Caco-2 (cell line): Measurements from ENCODE around the gene EGFL7. TPM values are rescaled to one million over a fixed set of nuclear protein-coding genes. Genes with fewer than 3 reads are reported as not detected.

Experiments used
- BruUV-seq: library from RNA; stranded (reverse); fragments of 400-500 nt; replicated peaks from 2 replicates; lab custom pipeline; 2021; lab: Mats Ljungman, UMichigan
- CTCF ChIA-PET: fragments of 300-600 bp; sonication (Branson Sonifier 250); formaldehyde crosslinking; loops from one replicate; lab custom pipeline; 2022; ENCODE audit warnings: antibody characterized with exemption; lab: Charles Lee
- POLR2A ChIA-PET: fragments of 300-600 bp; sonication (Branson Sonifier 250); formaldehyde crosslinking; loops from one replicate; lab custom pipeline; 2022; ENCODE audit warnings: antibody characterized with exemption; lab: Charles Lee
- DNase-seq, 2 experiments: peaks; one replicate each; pipeline versions ENCODE4 v3.0.0 to v3.0.0-alpha.2; 2020 to 2022
- H3K27me3 ChIP-seq: replicated peaks from 2 replicates; pipeline ENCODE4 v1.6.0; 2011; ENCODE audit warnings: low read length; ENCODE audit not compliant: control insufficient read depth, insufficient read depth
- H3K36me3 ChIP-seq: 2 replicates; pipeline ENCODE4 v1.5.1; 2011; ENCODE audit warnings: low read length; ENCODE audit not compliant: control insufficient read depth, insufficient read depth
- H3K4me1 ChIP-seq: fragments of 250-450 bp; sonication (Bioruptor Pico); 2 replicates; pipeline ENCODE4 v1.5.1; 2020; ENCODE audit warnings: mild to moderate bottlenecking
- H3K4me3 ChIP-seq: 2 replicates; pipeline ENCODE4 v1.5.1; 2011; ENCODE audit warnings: low read depth, mild to moderate bottlenecking, control low read depth, low read length
- H3K9me3 ChIP-seq: fragments of 250-450 bp; sonication (Bioruptor Pico); 2 replicates; pipeline ENCODE4 v1.5.1; 2020; ENCODE audit warnings: mild to moderate bottlenecking, moderate library complexity
- H3K27ac Mint-ChIP-seq: one replicate; pipeline ENCODE4 v1.8.0; 2022; ENCODE audit warnings: mixed read lengths; ENCODE audit not compliant: unreplicated experiment
- H3K27me3 Mint-ChIP-seq: one replicate; pipeline ENCODE4 v1.8.0; 2022; ENCODE audit warnings: mixed read lengths; ENCODE audit not compliant: insufficient read depth, unreplicated experiment
- H3K36me3 Mint-ChIP-seq: one replicate; pipeline ENCODE4 v1.8.0; 2022; ENCODE audit warnings: mild to moderate bottlenecking, mixed read lengths; ENCODE audit not compliant: insufficient read depth, unreplicated experiment
- H3K4me1 Mint-ChIP-seq: one replicate; pipeline ENCODE4 v1.8.0; 2022; ENCODE audit warnings: low read depth, mixed read lengths; ENCODE audit not compliant: unreplicated experiment
- H3K4me3 Mint-ChIP-seq: one replicate; pipeline ENCODE4 v1.8.0; 2022; ENCODE audit warnings: mild to moderate bottlenecking, moderate library complexity, mixed read lengths; ENCODE audit not compliant: unreplicated experiment
- H3K9me3 Mint-ChIP-seq: one replicate; pipeline ENCODE4 v1.8.0; 2022; ENCODE audit warnings: mixed read lengths; ENCODE audit not compliant: unreplicated experiment
- CTCF ChIP-seq, 2 experiments: fragments of 200-600 bp in 1 of 2; IDR thresholded peaks; 1 replicate in 1 of 2; 2 replicates in 1 of 2; pipeline versions ENCODE4 v1.5.1 to v1.8.0; 2011 to 2022; ENCODE audit warnings: antibody characterized with exemption in 1 of 2, control low read depth in 1 of 2, inconsistent platforms in 1 of 2, low read depth in 1 of 2, low read length in 1 of 2, mild to moderate bottlenecking in 1 of 2, moderate library complexity in 1 of 2; ENCODE audit not compliant: insufficient read depth in 1 of 2, severe bottlenecking in 1 of 2, unreplicated experiment in 1 of 2
- intact Hi-C: fragments of 100-400 bp; cut with micrococcal nuclease; formaldehyde crosslinking; loops from one replicate; pipeline ENCODE4 v1.10.0; 2022; ENCODE audit not compliant: unreplicated experiment
- total RNA-seq: library from RNA; stranded (reverse); gene quantifications from 2 replicates; pipeline ENCODE4 v1.2.3, GENCODE V29; 2022

Gene EGFL7
- total RNA-seq, 1 experiment from 2014 or later = 30.2 TPM

DNA sequence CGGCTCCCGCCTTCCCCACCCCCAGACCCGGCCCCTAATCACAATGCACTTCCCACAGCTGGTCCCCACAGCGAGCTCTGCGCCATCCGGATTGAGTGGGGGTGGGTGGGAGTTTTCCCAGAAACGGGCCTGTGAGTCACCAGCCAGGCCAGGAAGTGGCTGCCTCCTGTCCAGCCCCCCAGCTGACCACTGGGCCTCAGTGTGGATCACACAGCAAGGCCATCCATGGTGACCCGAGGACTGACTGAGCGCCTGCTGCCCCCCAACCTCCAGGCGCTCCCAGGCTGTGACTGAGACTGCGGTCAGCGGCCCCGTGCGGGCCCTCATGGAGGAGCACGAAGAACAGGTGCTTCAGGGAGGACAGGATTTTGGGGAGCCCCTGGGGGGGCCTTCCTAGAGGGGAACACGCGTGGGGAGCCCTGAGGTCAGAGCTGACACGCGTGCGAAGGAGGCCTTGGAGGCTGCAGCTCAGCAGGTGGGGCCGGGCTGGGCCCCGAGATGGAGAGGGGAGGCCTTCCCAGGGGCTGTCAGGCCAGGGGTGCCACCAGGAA, 48.3 kb upstream of the EGFL7 start:
- POLR2A ChIA-PET = no interaction called here
- no peaks in the 10 kb centered on the region for H3K36me3 ChIP-seq

GRCh38 chr9:136614967-136615623, 47.6 kb upstream of the EGFL7 start:
- DNase-seq = peak in 1 of 2 experiments; percentile 64
- CTCF ChIA-PET = no interaction called here
- intact Hi-C loops = no loop called here
- TF ChIP-seq CTCF (IDR thresholded peaks at IDR 0.05; ENCODE audit: insufficient read depth in 1 of 2, low read depth in 1 of 2, low read length in 1 of 2, severe bottlenecking in 1 of 2, unreplicated experiment in 1 of 2) = peak in 1 of 2 experiments; percentile 24
- Histone ChIP-seq H3K4me3 (no peak overlapping the region), H3K9me3 (no peaks in the 10 kb centered on the region), H3K27me3 (no peaks in the 10 kb centered on the region), H3K36me3 (no peaks in the 10 kb centered on the region), H3K4me1 (peaks cover 28% of the 10 kb centered on the region; the same call in 1 of the 2 replicates)
- Mint-ChIP-seq H3K9me3 (no peaks in the 10 kb centered on the region), H3K4me3 (no peak overlapping the region), H3K27ac (no peak overlapping the region), H3K36me3 (no peaks in the 10 kb centered on the region), H3K27me3 (no peaks in the 10 kb centered on the region), H3K4me1 (peaks cover 8% of the 10 kb centered on the region)
- BruUV-seq = no TSS peak
- POLR2A ChIA-PET = no interaction called here

More for the DNA sequence above, 48.3 kb upstream of the EGFL7 start:
- CTCF ChIA-PET = interaction anchor here (0.9 kb wide), 1 partner anchor 11 kb away, joined by 3 read pairs; no protein-coding TSS in a partner anchor
- no peak overlapping the region for H3K4me3 ChIP-seq
- Mint-ChIP-seq H3K27me3 (no peaks in the 10 kb centered on the region), H3K4me3 (no peak overlapping the region), H3K27ac (no peak overlapping the region), H3K4me1 (peaks cover 8% of the 10 kb centered on the region), H3K36me3 (no peaks in the 10 kb centered on the region), H3K9me3 (no peaks in the 10 kb centered on the region)
- H3K9me3 ChIP-seq = no peaks in the 10 kb centered on the region
- no peak for DNase-seq
- H3K27me3 ChIP-seq = no peaks in the 10 kb centered on the region
- intact Hi-C loops = no loop called here
- TF ChIP-seq CTCF (IDR thresholded peaks at IDR 0.05; ENCODE audit: insufficient read depth in 1 of 2, low read depth in 1 of 2, low read length in 1 of 2, severe bottlenecking in 1 of 2, unreplicated experiment in 1 of 2) = no peak
- no TSS peak for BruUV-seq
- peaks cover 29% of the 10 kb centered on the region; the same call in 1 of the 2 replicates for H3K4me1 ChIP-seq

DNA sequence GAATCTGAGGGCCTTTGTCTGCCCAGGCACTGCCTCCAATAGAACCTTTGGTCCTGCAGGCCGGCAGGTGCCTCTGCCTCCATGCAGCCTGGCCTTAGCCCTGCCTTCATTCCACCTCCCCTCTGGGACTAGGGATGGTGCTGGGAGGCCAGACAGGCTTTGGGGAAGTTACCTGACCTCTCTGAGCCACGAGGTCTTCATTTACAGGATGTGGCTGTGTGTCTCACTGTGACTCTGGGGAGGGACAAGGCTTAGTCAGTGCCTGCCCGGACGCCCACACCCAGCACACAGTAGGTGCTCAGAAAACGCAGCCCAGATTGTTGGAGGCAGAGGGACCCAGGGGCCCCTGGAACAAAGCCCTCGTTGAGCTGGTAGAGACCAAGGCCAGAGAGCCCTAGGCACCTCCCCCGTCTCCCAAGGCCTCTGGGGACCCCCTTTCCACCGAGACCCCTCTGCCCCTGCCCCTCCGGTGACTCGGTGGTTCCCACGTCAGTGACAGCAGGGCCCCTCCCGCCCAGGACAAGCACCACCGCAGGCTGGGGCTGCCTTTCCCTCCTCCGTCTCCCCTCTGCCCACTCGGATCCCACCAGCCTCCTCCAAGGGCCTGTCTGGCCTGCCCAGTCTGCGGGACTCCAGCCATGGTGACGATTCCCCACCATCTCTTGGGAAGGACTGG, 46.9 kb upstream of the EGFL7 start:
- no peaks in the 10 kb centered on the region for H3K27me3 Mint-ChIP-seq

More for the DNA sequence above, 46.9 kb upstream of the EGFL7 start:
- POLR2A ChIA-PET = no interaction called here
- BruUV-seq = no TSS peak
- H3K4me1 ChIP-seq = peaks cover 29% of the 10 kb centered on the region; the same call in 1 of the 2 replicates
- peak overlapping the region; percentile 37 for H3K27ac Mint-ChIP-seq
- TF ChIP-seq CTCF (IDR thresholded peaks at IDR 0.05; ENCODE audit: insufficient read depth in 1 of 2, low read depth in 1 of 2, low read length in 1 of 2, severe bottlenecking in 1 of 2, unreplicated experiment in 1 of 2) = no peak
- no peak overlapping the region for H3K4me3 ChIP-seq
- DNase-seq = no peak
- no peaks in the 10 kb centered on the region for H3K9me3 ChIP-seq
- H3K36me3 ChIP-seq = no peaks in the 10 kb centered on the region
- intact Hi-C loops = no loop called here
- H3K4me1 Mint-ChIP-seq = peaks cover 8% of the 10 kb centered on the region
- H3K9me3 Mint-ChIP-seq = no peaks in the 10 kb centered on the region
- H3K4me3 Mint-ChIP-seq = no peak overlapping the region
- no peaks in the 10 kb centered on the region for H3K27me3 ChIP-seq
- CTCF ChIA-PET = no interaction called here
- H3K36me3 Mint-ChIP-seq = no peaks in the 10 kb centered on the region
